Keratinocyte (primary cell): ENCODE results near the gene SSX2IP.

Experiments used
- EZH2 ChIP-seq: IDR thresholded peaks from one replicate; pipeline ENCODE4 v1.6.1; 2012; ENCODE audit warnings: inconsistent platforms, mild to moderate bottlenecking, low read length, moderate library complexity
- TF ChIP-seq, protein P1 (sequence below), 3 experiments: IDR thresholded peaks in 1 of 3; conservative IDR thresholded peaks in 1 of 3; optimal IDR thresholded peaks in 1 of 3; 2 replicates in 2 of 3; 3 replicates in 1 of 3; pipeline versions ENCODE3 to v1.5.1; 2011; ENCODE audit warnings: low read length in 3 of 3, mild to moderate bottlenecking in 3 of 3, moderate library complexity in 2 of 3, control low read depth in 1 of 3, inconsistent platforms in 1 of 3; ENCODE audit not compliant: insufficient read depth in 2 of 3; ENCODE audit errors: extremely low read depth in 1 of 3

DNA sequence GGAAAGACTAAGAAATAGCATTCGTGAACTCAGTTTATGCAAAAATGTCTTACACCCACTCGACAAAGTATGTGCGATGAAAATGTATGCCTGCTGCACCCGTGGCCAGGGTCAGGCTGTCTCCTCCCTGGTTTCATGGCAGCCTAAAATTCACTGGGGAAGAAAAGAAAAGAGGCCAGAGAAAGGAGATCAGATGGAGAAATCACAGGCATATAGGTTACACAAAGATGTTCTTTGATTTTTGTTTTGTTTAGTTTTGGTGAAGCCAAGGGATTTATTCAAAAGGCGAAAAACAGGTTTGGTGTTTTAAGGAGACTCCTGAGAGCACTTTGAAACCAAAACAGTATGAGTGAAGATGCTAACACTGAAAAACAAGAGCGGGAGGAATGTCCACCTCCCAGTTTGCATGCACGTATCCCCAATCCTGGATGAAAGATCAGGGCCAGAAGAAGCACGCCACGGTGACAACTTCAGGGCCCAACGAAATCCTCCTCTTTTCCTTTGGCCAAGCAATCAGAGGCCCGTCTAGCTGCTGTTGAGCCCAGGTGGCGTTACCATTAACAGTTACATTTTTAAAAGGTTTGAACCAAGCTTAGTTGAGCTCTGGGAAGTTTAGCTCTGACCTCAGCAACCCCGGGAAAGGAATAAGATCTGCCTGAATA is 992 bp upstream of the SSX2IP start:
- TF ChIP-seq, protein P1, sequence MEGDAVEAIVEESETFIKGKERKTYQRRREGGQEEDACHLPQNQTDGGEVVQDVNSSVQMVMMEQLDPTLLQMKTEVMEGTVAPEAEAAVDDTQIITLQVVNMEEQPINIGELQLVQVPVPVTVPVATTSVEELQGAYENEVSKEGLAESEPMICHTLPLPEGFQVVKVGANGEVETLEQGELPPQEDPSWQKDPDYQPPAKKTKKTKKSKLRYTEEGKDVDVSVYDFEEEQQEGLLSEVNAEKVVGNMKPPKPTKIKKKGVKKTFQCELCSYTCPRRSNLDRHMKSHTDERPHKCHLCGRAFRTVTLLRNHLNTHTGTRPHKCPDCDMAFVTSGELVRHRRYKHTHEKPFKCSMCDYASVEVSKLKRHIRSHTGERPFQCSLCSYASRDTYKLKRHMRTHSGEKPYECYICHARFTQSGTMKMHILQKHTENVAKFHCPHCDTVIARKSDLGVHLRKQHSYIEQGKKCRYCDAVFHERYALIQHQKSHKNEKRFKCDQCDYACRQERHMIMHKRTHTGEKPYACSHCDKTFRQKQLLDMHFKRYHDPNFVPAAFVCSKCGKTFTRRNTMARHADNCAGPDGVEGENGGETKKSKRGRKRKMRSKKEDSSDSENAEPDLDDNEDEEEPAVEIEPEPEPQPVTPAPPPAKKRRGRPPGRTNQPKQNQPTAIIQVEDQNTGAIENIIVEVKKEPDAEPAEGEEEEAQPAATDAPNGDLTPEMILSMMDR (optimal IDR thresholded peaks at IDR 0.05 in 1 of 3, IDR thresholded peaks at IDR 0.05 in 1 of 3, conservative IDR thresholded peaks at IDR 0.05 in 1 of 3; ENCODE audit: extremely low read depth in 1 of 3, insufficient read depth in 2 of 3, low read length in 3 of 3), result no peak
- TF ChIP-seq EZH2, result no peak
